WTC11 (cell line): ENCODE data around the gene P4HB.

Source experiments
- CREB1 ChIP-seq: sonication (generic); formaldehyde crosslinking; IDR thresholded peaks from 2 replicates; pipeline ENCODE4 v1.8.0; 2023; ENCODE audit warnings: mild to moderate bottlenecking, missing genetic modification reagents
- CTCF ChIP-seq: fragments of 200-600 bp; IDR thresholded peaks from 2 replicates; pipeline ENCODE4 v1.8.0; 2022; ENCODE audit warnings: antibody characterized with exemption
- FOXK1 ChIP-seq: sonication (generic); formaldehyde crosslinking; IDR thresholded peaks from 2 replicates; pipeline ENCODE4 v1.8.0; 2022; ENCODE audit warnings: mild to moderate bottlenecking, moderate library complexity, missing genetic modification reagents
- JUN ChIP-seq: sonication (generic); formaldehyde crosslinking; IDR thresholded peaks from 2 replicates; pipeline ENCODE4 v1.8.0; 2023; ENCODE audit warnings: mild to moderate bottlenecking, missing genetic modification reagents
- NFE2L1 ChIP-seq: sonication (generic); formaldehyde crosslinking; IDR thresholded peaks from 2 replicates; pipeline ENCODE4 v1.8.1; 2023; ENCODE audit warnings: missing genetic modification reagents
- OVOL2 ChIP-seq: fragments of 250-450 bp; sonication (Bioruptor Pico); IDR thresholded peaks from 2 replicates; pipeline ENCODE4 v1.9.0; 2021; ENCODE audit warnings: mild to moderate bottlenecking, borderline replicate concordance
- ZBTB21 ChIP-seq: sonication (generic); formaldehyde crosslinking; IDR thresholded peaks from 2 replicates; pipeline ENCODE4 v1.8.1; 2023; ENCODE audit warnings: mild to moderate bottlenecking, missing genetic modification reagents, borderline replicate concordance
- ZNF121 ChIP-seq: sonication (generic); formaldehyde crosslinking; IDR thresholded peaks from 2 replicates; pipeline ENCODE4 v1.8.0; 2023; ENCODE audit warnings: missing genetic modification reagents

GRCh38 chr17:81858170-81858966, 2.0 kb downstream of the P4HB start:
- TF ChIP-seq ZBTB21 (CRISPR knock-in tag) (no peak), CTCF (no peak), FOXK1 (CRISPR knock-in tag) (no peak), ZNF121 (CRISPR knock-in tag) (no peak), NFE2L1 (CRISPR knock-in tag) (no peak), JUN (CRISPR knock-in tag) (no peak), CREB1 (no peak), OVOL2 (no peak)
